Activated effector memory CD4-positive, alpha-beta T cell treated with Interleukin-2 at 50 U/mL for 16 hours (primary cell): Measurements from ENCODE around the gene DENND1A.

ENCODE experiments used
- DNase-seq: peaks from one replicate; pipeline ENCODE4 v3.0.0-alpha.2; 2020

DENND1A gene

DNA sequence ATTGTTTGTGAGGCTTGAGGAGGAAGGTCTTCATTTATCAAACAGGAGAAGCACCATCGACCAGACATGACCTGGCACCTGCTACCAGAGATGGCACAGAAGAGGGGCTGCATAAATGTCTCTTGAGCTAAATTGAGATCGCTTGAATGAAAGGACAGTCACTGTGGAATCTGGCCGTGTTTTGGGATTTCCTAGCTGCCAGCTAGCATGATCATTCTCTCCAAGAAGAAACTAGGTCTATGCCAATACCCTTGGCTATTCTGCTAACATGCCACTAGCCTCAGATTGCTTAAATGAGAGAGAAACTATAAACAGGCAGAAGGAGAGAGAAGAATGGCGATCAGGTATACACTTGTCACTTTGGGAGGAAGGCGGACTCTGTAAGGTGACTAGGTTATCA, 324.6 kb downstream of the DENND1A start:
- DNase-seq = no peak

DNA sequence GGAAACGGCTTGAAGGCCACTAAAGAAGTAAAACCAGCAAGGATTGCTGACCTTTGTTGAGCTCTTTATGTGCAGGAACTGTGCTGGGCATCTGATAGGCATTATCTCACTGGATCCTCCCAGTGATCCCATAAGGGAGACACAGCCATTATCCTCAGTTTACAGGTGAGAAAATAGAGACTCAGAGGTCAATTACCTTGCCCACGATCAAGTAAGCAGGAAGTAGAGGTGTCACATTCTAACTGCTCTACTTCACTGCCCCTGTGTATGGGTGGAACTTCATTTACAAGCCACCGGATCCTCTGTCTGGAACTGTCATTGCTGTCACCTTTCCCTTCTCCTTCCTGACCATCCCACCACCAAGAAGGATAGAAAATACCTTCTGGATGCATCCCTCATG, 325.1 kb downstream of the DENND1A start:
- DNase-seq = no peak

DNA sequence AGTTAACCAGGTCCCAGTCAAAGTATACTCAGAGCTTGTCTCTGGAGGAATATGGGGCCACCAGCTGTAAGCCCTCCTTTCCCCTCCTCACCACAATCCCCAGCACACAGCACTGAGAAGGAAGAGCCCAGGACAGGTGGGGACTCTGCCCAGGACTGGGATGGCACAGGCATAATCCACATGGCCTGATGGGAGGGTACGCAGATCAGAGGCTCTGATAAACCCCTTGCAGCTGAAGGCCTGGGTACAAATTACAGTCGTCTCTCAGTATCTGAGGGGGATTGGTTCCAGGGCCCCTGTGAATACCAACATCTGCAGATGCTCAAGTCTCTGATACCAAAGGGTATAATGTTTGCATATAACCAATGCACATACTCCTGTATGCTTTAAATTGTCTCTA, 328.1 kb downstream of the DENND1A start:
- no peak for DNase-seq

DNA sequence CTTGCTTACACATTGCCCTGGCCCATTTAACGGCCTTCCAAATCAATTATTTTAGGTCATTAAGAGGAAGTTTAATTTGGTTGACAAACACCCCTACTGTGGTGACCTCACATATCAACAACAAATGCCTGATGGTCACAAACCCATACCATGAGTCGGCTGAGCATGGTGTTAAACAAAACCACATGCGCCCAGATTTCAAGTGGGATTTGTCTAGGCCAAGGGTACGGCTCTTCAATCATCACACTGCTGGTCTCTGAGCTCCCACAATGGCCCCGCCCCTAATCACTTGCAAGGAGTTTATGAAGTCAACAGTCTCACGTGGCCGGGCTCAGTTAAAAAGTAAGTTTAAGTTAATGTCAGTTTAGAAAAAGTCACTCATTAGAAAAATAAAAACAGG, 330.1 kb downstream of the DENND1A start:
- no peak for DNase-seq

DNA sequence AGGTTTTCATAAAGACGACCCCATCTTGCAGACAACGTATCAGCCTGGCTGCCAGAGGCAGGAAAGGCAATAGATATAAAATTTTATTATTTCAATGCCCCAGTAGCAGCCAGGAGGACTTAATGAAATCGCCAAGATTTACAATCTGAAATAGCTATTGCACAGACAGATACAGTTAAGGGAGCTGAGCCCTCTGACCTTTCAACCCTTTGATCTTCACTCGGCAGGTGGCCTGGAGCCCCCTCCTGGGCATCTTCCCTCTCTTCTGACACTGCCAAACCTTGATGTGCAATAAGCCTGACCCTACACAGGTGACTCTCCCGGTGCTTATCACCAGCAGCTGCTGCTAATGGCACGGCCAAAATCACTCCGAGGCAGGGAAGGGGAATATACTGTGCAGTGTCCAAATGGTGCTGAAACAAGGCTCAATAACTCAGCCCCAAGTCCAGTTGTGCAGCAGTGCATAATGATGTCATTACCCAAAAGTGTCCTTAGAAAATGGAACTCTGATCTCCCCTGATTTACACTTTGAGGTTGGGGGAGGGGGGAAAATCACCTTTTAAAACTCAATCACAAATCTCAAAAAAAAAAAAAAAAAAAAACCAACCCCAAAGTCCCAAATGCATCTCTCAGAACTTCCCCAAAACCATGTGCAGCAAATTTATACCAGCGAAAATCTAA, 331.9 kb downstream of the DENND1A start:
- DNase-seq = no peak

DNA sequence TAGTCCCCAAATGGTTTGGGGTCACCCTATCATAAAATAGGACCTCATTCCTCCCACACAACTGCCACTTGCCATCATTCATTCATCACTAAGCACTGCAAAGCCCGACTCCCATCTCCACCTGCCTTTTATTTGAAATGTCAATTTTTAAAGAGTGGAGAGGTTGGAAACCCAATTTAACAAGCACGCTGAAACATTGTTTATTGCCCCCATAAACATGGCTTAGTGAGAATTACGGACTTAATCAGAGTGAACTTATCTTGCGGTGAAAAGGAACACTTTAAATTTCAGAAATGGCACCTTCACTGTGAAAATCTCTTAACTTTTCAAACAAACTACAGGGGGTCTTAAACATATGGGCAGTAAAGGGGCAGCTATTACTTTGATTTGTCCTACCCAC, 332.9 kb downstream of the DENND1A start:
- DNase-seq = no peak

DNA sequence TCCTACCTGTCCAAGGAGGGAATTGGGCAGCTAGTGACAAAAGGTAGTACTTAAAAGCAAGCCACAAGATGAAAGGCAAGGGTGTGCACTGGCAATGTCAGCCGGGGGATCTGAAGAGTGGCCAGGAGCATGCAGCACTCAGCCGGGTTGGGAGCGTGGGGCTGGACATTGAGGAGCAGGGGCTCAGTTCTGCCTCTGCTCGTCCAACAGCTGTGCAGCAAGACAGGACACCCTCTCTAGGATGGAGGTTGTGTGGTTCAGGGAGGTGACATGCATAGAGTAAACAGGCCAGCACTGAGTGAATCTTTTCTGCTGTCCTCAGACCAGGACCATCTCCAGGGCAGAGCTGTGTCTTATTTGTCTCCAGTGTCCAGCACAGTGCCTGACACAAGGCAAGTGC, 338.6 kb downstream of the DENND1A start:
- DNase-seq = no peak

DNA sequence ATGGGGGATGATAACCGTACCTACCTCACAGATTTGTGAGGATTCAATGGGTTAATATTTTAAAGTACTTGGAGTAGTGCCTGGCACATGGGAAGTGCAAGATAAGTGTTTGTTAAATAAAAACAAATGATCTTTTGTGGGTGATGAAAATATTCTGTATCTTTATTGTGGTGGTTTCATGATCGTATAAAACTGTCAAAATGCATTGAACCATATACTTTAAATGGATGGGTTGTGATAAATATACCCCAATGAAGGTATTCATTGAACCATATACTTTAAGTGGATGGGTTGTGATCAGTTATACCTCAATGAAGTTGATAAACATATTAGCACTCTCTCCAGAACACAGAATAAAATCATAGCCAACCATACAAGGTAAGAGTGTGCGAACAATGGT, 339.4 kb downstream of the DENND1A start:
- DNase-seq = no peak

DNA sequence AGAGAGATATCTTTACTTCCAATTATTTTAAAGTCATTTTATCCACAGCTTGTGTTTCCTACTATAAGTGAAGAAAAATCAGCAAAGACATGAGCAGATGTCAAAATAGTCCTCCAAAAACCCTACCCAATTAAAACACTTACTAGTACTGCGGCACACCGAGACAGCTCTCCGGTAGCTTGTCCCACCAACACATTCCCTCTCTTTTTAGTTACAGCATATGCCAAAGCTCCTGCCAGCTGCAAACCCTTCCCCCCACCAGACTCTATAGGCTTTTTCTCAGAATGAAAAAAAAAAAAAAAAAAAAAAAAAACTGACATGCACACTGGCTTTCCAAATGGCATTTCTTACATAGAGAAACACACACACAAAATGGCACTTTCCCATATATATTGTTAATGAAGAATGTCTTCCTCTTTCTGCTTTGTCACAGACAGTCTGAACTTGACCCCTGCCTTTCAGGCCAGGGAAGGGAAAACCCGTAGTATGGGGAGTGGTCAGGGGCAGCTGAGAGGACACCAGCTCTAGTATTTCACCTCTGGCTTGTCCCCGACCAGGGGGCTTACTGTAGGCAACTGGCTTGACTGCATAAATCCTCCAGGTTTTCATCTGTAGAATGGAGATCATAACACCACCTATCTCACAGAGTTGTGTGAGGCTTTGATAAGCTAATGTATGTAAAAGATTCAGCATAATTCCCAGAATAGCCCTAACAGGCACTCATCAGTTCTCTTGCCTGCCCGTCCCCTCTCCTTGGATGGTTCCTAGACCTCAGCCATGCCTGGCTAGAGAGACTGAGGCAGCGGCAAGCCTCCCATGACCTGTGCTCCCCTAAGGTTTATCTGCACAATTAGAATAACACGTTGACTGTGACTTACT, 340.3 kb downstream of the DENND1A start:
- no peak for DNase-seq

DNA sequence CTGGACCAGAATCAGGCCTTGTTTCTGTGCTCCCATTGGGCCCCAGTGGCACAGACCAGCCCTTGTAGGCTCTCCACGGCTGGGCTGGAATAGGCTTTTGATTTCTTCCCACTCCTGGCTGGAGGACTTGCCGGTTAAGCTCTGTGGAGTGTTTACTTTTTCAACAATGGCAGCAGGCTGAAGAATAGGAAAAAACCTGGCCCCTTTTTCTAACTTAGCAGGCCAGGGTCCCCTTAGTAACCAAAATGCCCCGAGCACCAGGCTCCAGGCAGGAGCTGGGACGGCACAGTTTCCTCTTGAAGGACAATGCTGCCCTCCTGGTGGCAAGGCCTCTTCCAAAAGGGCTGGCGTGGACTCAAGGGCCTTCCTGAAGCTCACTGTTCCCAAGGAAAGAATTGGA, 343.7 kb downstream of the DENND1A start:
- no peak for DNase-seq

DNA sequence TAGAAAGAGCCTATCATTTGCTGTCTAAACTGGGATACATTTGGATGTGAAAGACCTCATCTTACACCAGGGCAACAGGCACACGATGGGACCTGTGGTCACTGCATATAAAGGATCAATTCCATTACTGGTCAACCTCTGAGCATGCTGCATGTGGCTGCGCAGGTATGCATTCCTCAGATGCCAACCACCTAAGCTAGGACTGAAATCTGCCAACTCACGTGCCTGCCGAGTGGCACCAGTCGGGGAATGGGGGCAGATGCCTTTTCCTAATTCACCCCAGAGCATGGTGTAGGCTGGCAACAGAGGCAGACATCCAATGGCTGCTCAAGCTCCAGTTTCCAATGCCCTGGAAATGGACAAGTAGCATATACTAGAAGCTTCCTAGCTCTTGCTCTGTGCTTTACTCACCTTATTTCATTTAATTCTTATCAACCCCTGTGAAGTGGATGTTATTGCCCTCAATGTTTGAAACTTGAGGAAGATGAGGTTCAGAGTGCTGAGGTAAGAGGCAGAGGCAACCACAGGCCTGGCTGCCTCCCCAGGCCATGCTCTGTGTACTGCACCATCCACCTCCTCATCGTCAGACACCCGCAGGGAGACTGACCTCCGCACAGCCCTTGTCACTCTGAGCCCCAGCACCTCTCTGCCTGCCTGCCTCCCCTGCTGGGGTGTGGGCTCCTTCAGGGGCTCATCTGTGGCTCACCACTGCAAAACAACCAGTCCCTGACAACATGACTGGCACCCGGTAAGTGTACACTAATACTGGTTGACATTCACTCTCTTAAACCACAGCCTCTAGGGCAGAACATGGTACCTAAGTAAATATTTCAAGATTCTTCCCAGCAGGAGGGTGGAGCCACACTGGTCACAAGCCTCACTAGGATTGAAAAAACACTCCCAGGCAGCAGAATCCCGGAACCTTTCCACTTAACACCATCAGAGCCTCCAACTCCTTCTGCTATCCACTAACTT, 345.4 kb downstream of the DENND1A start:
- no peak for DNase-seq

DNA sequence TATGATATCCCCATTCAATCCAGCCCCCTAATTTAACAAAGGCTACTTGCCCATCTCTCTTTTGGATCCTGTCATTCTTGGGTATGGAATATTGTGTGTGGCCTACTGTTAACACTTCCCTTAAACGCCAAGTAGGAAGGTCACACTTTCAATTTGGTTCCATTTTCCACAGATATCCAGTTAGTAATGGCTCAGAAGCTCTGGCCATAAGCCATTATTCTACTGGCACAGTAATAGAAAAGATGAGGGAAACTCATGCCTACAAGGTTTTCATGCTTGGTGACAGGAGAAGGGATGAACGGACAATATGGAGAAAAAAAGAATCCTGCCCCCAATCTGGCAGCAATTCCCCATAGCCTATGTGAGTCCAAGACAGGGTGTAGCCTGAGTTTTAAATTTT, 346.3 kb downstream of the DENND1A start:
- no peak for DNase-seq

DNA sequence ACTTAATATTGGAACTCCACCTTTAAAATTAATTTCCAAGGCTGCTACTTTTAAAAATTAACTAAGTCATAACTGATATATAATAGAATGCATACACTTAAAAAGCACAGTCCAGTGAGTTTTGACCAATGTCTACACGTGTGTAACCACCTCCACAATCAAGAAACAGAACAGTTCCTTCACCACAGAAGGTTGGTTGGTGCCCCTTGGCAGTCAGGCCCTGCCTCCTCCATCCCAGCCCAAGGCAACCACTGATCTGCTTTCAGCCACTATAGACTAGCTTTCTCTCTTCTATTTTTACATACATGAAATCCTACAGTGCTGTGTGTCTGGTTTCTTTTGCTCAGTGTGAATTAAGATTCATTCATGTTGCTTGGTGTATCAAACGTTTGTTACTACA, 358.7 kb downstream of the DENND1A start:
- no peak for DNase-seq

DNA sequence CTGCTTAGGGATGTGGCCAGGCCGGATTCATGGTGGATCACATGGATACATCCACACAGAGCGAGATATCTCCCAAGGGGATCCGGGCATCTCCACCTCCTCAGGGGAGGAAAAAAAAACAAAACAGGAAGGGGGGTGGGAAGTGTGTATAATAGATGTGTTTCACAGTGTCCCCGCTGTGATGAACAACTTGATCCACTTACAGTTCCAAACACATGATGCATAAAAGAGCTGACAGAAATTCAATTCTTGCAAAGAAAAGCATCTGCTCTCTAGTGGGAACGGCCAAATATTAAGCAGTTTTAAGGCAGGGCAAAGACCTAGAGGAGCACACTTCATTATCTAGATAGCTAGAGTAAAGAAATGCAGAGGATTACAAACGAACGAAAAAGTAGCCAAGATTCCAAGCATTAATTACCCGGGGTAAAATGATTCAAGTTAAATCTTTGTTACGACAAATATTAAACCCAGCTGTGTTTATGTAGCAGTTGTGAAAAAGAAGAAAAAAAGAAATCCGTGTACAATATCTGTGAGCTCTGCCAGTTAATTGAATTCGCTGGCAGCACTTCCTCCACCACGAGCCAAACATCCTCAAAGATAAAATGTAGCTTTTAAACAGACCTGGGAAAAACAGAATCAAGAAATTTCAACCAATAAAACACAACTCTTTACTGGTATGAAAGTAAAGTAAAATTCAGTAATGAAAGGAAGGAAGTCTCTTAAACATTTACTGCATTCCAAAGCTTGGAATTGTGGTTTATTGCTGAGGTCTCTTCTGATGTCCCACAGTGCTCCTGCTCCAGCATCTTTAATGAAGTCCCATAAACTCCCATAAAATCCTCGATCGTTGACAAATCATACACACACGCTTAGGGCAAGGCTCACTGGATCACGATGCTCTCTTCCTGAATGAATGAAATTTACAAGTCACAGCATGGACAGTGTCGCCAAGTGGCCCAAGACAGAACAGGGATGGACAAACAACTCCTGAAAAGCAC, 360.9 kb downstream of the DENND1A start:
- no peak for DNase-seq

DNA sequence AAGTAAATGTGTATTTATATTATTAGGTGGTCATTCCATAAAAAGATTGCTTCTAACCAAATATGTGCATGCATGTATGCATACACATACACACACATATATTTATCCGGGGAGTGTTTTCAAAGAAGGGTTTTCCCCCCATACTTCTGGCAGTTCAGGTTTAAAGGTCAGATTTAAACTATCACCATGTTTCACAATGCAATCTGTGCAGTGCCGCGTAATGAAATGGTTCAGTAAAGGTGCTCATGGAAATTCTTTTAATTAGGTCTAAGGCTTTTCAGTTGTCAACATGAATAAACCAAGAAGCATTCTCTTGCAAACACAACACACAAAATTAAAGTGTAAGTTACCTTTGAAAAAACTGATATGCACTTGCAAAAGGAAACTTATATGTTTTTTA, 362.9 kb downstream of the DENND1A start:
- DNase-seq = no peak

DNA sequence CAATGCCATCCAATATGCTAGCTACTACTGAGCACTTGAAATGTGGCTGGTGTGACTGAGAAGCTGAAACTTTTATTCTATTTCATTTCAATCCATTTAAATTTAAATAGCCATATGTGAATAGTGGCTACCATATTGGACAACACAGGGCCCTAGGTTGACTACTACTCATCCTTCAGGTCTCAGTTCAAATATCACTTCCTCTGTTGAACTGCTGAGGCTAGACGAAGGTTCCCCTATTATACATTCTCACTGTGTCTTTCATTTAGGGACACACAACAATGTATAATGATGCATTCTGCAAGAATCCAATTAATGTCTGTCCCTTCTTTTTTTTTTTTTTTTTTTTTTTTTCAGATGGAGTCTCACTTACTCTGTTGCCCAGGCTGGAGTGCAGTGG, 365.3 kb downstream of the DENND1A start:
- DNase-seq = no peak

DNA sequence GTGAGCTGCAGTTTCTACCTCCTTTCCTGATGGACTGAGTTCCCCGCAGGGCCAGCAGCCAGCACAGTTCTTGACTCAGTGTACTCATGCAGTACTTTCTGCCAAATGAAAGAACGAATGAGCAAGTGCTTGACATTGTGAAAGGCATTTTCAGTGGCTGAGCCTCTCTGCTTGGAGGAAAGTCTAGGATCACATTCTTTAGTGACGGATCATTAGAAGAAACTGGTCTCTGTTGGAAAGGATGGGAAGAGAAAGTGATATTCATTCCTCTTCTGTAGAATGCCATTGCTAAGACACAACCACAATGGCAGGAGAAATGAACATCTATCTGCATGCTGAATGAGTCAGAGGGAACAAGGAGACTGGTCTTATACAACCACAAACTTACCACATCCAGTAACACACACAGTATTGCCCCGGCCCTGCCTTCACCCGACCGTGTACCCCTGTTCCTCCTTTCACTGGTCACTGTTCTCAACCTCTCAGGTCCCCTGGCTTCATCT, 367.0 kb downstream of the DENND1A start:
- no peak for DNase-seq

DNA sequence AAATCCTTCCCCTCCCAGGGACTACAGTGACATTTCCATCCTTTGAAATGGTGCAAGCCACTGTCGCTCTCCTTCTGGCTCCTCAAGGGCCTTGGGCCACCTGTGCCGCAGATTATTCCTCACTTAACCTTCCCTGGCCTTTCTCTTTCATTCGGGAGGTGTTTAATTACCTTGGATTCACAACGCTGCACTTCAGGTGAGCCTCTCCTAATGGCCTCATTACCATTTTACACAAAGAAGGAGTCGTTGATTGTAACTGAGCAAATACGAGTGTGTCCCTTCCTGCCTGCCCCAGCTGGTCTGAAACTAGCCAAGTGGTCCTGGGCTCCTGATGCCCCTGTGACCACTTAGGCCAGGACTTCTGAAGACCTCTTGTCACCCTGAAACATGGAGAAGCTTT, 368.9 kb downstream of the DENND1A start:
- no peak for DNase-seq

DNA sequence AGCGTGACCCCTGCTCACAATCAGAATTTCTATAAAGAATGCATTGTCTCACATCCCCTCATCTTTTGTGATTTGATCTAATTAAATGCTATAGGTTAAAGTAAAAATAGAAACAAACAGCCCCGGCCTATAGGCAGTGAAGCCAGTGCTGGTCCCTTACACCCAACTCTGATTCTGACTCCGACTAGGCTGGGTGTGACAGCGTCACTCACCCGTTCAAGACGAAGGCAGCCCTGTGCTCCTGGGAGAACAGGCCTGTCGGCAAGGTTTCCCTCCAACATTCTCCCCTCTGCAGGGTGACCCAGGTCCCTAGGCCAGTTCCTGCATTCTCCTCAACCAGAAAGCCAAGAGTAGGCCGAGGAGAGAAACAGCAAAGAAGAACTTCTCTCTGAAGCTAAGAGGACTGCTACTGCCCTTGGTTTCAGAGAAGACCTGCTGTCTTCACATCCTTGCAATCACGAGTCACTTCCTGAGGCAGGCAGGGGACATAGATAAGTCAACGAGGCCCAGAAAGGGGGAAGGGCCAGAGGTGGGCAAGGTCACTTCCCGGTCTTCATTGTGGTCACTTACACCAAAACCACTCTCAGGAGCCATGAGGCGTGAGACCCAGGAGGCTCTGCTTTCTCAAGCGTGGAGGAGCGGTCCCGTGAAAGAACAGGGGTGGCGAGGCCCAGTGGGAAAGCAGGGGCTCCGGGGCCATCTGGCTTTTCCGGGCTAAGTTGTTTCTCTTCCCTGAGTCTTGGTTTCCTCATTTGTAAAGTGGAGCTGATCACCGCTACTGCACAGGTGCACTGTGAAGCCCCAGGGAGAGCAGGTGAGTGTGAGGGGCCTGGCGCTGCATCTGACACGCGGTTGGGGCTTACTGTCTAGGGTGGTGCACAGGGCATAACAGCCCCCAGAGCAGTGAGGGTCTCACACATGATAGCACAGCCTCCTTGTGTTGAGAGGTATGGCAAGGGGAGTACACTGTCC, 373.2 kb downstream of the DENND1A start:
- DNase-seq = no peak

DNA sequence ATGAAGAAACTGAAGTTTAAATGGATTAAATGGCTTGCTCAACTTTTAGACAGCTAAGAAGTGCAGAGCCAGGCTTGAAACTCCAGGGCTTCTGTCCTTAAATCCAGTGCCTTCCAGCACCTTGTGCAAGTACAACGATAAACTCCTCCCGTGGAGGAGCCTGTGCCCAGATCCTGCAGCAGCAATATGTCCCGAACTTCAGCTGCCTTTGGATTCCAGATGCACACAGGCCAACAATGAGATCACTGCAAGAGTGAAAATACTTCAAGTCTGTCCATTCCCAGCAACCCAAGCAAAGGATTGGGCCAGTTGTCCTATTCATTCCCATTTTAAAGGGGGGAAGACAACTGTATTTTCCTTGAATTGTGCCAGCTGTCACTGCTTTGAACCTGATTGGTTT, 374.3 kb downstream of the DENND1A start:
- DNase-seq = no peak

DNA sequence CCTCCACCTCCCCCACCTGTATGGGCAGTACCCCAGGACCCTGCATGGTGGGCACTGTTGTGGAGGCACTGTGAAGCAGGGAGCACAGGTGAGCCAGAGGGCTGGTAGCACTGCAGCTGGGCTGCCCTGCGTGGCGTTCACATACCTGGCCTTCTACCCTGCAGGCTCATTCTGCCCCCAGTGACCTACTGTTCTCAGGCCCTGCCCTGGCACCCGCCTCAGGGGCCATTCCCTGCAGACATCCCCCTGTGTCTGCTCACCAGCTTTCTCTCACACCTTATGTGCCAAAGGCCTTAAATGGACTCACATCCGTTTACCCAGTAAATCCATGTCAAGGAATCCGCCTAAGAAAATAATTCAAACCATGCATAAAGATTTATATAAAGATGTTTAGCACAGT, 377.4 kb downstream of the DENND1A start:
- DNase-seq = no peak
